Keratinocyte (primary cell): ENCODE data around the gene REV1. TPM values are rescaled to one million over a fixed set of nuclear protein-coding genes. Genes with fewer than 3 reads are reported as not detected.

ENCODE experiments used
- DNase-seq: peaks from one replicate; pipeline ENCODE4 v3.0.0-alpha.2; 2011; ENCODE audit warnings: low read depth, missing footprints, low spot score
- FAIRE-seq: peaks from 2 replicates; lab custom pipeline; 2011; peaks lifted over from hg19 to GRCh38; lab: Jason Lieb, UNC
- H2AFZ ChIP-seq: 2 replicates; pipeline ENCODE4 v1.6.0; 2012; ENCODE audit warnings: low read length, control low read depth, inconsistent platforms; ENCODE audit not compliant: control insufficient read depth
- H3K27ac ChIP-seq: 2 replicates; pipeline ENCODE4 v1.5.1; 2011; ENCODE audit warnings: low read length; ENCODE audit not compliant: control insufficient read depth, insufficient read depth
- H3K27me3 ChIP-seq: 3 replicates; pipeline ENCODE4 v1.6.0; 2011; ENCODE audit warnings: low read length; ENCODE audit not compliant: control insufficient read depth, insufficient read depth; ENCODE audit errors: extremely low read depth
- H3K36me3 ChIP-seq, 2 experiments: 2 replicates in 1 of 2; 3 replicates in 1 of 2; pipeline ENCODE4 v1.5.1; 2011; ENCODE audit warnings: low read length in 2 of 2, mild to moderate bottlenecking in 1 of 2; ENCODE audit not compliant: control insufficient read depth in 2 of 2, insufficient read depth in 2 of 2; ENCODE audit errors: extremely low read depth in 1 of 2
- H3K4me1 ChIP-seq: 3 replicates; pipeline ENCODE4 v1.5.1; 2011; ENCODE audit warnings: low read length; ENCODE audit not compliant: control insufficient read depth, insufficient read depth; ENCODE audit errors: extremely low read depth
- H3K4me2 ChIP-seq: 3 replicates; pipeline ENCODE4 v1.6.0; 2011; ENCODE audit warnings: low read depth, low read length; ENCODE audit not compliant: control insufficient read depth, insufficient read depth; ENCODE audit errors: extremely low read depth
- H3K4me3 ChIP-seq, 3 experiments: fragments of 200-600 bp in 1 of 3; sonication (generic) in 1 of 3; 2 replicates in 2 of 3; 3 replicates in 1 of 3; pipeline ENCODE4 v1.5.1; 2011 to 2016; ENCODE audit warnings: low read length in 3 of 3, mild to moderate bottlenecking in 3 of 3, control low read depth in 2 of 3, inconsistent platforms in 1 of 3, low read depth in 1 of 3, mixed read lengths in 1 of 3, mixed run types in 1 of 3, moderate library complexity in 1 of 3; ENCODE audit not compliant: control insufficient read depth in 2 of 3, insufficient read depth in 2 of 3; ENCODE audit errors: extremely low read depth in 1 of 3
- H3K79me2 ChIP-seq: 2 replicates; pipeline ENCODE4 v1.6.0; 2012; ENCODE audit warnings: low read length; ENCODE audit not compliant: control insufficient read depth, insufficient read depth
- H3K9ac ChIP-seq: 3 replicates; pipeline ENCODE4 v1.6.0; 2011; ENCODE audit warnings: low read length; ENCODE audit not compliant: control insufficient read depth, insufficient read depth; ENCODE audit errors: extremely low read depth
- H3K9me1 ChIP-seq: 3 replicates; pipeline ENCODE4 v1.6.0; 2011; ENCODE audit warnings: low read length; ENCODE audit not compliant: control insufficient read depth, insufficient read depth; ENCODE audit errors: extremely low read depth
- H3K9me3 ChIP-seq: 2 replicates; pipeline ENCODE4 v1.5.1; 2012; ENCODE audit warnings: low read depth, low read length; ENCODE audit not compliant: control insufficient read depth
- H4K20me1 ChIP-seq: 3 replicates; pipeline ENCODE4 v1.6.0; 2011; ENCODE audit warnings: low read length; ENCODE audit not compliant: control insufficient read depth, insufficient read depth; ENCODE audit errors: extremely low read depth
- EZH2 ChIP-seq: IDR thresholded peaks from one replicate; pipeline ENCODE4 v1.6.1; 2012; ENCODE audit warnings: inconsistent platforms, mild to moderate bottlenecking, low read length, moderate library complexity
- dilution Hi-C: fragments of 300-500 bp; cut with MboI; formaldehyde crosslinking; loops from one replicate; pipeline ENCODE4 v1.7.0; 2020; ENCODE audit warnings: low sequenced_read_pairs; ENCODE audit not compliant: extremely low pct_ligation_motif_present
- polyA plus RNA-seq, 5 experiments: library from polyadenylated mRNA; depleted of rRNA in 3 of 5; stranded (reverse) in 3 of 5; stranded (forward) in 1 of 5; unstranded in 1 of 5; fragments of >200 nt; gene quantifications; 1 replicate in 1 of 5; 2 replicates in 3 of 5; 3 replicates in 1 of 5; pipeline versions ENCODE4 v1.2.1 to v1.2.3, GENCODE V29; 2011 to 2012; ENCODE audit warnings: missing spikeins in 2 of 5, low read depth in 1 of 5, low replicate concordance in 1 of 5
- TF ChIP-seq, protein P1 (sequence below), 3 experiments: IDR thresholded peaks in 1 of 3; conservative IDR thresholded peaks in 1 of 3; optimal IDR thresholded peaks in 1 of 3; 2 replicates in 2 of 3; 3 replicates in 1 of 3; pipeline versions ENCODE3 to v1.5.1; 2011; ENCODE audit warnings: low read length in 3 of 3, mild to moderate bottlenecking in 3 of 3, moderate library complexity in 2 of 3, control low read depth in 1 of 3, inconsistent platforms in 1 of 3; ENCODE audit not compliant: insufficient read depth in 2 of 3; ENCODE audit errors: extremely low read depth in 1 of 3

REV1 gene
- polyA plus RNA-seq, 1 donor (not counting 4 experiments of a cell fraction or from before 2014, with no cell fraction given), result 56.4 TPM

DNA sequence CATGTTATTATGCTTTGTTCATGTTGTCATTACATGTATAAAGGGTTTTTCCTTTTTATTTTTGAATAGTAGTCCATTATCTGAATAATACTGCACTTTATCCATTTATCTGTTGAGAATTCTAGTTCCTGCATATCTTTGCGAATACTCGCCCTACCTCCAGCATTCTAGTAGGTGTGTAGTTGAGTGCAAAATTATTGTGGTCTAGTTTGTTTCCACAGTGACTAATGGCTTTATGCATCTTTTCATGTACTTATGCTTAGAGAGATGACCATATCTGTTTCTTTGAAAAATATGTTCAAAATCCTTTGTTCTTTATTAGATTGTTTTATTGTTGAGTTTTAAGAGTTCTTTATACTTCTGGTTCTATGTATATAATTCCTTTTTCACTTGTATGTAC is 103.8 kb downstream of the REV1 start:
- no peak overlapping the region for H3K4me3 ChIP-seq
- H3K79me2 ChIP-seq, result peaks cover 9% of the 10 kb centered on the region
- no peaks in the 10 kb centered on the region for H3K9me3 ChIP-seq
- dilution Hi-C loops, result no loop called here
- no peak overlapping the region for H3K9ac ChIP-seq
- no peaks in the 10 kb centered on the region for H4K20me1 ChIP-seq
- H3K36me3 ChIP-seq, result peaks cover 8 to 29% of the 10 kb centered on the region in 2 experiments
- H3K27me3 ChIP-seq, result no peaks in the 10 kb centered on the region
- no peak for FAIRE-seq
- no peaks in the 10 kb centered on the region for H3K9me1 ChIP-seq
- no peak overlapping the region for H2AFZ ChIP-seq
- no peak overlapping the region for H3K27ac ChIP-seq
- DNase-seq, result no peak
- no peaks in the 10 kb centered on the region for H3K4me1 ChIP-seq
- TF ChIP-seq, protein P1, sequence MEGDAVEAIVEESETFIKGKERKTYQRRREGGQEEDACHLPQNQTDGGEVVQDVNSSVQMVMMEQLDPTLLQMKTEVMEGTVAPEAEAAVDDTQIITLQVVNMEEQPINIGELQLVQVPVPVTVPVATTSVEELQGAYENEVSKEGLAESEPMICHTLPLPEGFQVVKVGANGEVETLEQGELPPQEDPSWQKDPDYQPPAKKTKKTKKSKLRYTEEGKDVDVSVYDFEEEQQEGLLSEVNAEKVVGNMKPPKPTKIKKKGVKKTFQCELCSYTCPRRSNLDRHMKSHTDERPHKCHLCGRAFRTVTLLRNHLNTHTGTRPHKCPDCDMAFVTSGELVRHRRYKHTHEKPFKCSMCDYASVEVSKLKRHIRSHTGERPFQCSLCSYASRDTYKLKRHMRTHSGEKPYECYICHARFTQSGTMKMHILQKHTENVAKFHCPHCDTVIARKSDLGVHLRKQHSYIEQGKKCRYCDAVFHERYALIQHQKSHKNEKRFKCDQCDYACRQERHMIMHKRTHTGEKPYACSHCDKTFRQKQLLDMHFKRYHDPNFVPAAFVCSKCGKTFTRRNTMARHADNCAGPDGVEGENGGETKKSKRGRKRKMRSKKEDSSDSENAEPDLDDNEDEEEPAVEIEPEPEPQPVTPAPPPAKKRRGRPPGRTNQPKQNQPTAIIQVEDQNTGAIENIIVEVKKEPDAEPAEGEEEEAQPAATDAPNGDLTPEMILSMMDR (optimal IDR thresholded peaks at IDR 0.05 in 1 of 3, IDR thresholded peaks at IDR 0.05 in 1 of 3, conservative IDR thresholded peaks at IDR 0.05 in 1 of 3; ENCODE audit: extremely low read depth in 1 of 3, insufficient read depth in 2 of 3, low read length in 3 of 3), result no peak
- no peak for TF ChIP-seq EZH2
- no peak overlapping the region for H3K4me2 ChIP-seq

GRCh38 chr2:99382143-99382542 is 107.7 kb downstream of the REV1 start:
- H3K27me3 ChIP-seq, result no peaks in the 10 kb centered on the region
- no peaks in the 10 kb centered on the region for H4K20me1 ChIP-seq
- DNase-seq (no peak), FAIRE-seq (no peak)
- H3K36me3 ChIP-seq, result peaks cover 7 to 17% of the 10 kb centered on the region in 2 experiments
- no peak overlapping the region for H3K27ac ChIP-seq
- no peak overlapping the region for H3K4me2 ChIP-seq
- H3K79me2 ChIP-seq, result peaks cover 3% of the 10 kb centered on the region
- no peaks in the 10 kb centered on the region for H3K9me3 ChIP-seq
- H3K4me1 ChIP-seq, result no peaks in the 10 kb centered on the region
- TF ChIP-seq, protein P1 (optimal IDR thresholded peaks at IDR 0.05 in 1 of 3, IDR thresholded peaks at IDR 0.05 in 1 of 3, conservative IDR thresholded peaks at IDR 0.05 in 1 of 3; ENCODE audit: extremely low read depth in 1 of 3, insufficient read depth in 2 of 3, low read length in 3 of 3), result no peak
- TF ChIP-seq EZH2, result no peak
- H3K4me3 ChIP-seq, result no peak overlapping the region
- dilution Hi-C loops, result no loop called here
- H3K9ac ChIP-seq, result no peak overlapping the region
- H3K9me1 ChIP-seq, result no peaks in the 10 kb centered on the region
- H2AFZ ChIP-seq, result no peak overlapping the region
